Measurements from ENCODE around the gene UBA52. TPM values are rescaled to one million over a fixed set of nuclear protein-coding genes. Genes with fewer than 3 reads are reported as not detected.

UBA52 gene
- total and polyA plus RNA-seq, 2 of the 8 experiments (the other 6 are each of a cell fraction or from before 2014, with no cell fraction given) = 1,340 to 5,409 TPM

DNA sequence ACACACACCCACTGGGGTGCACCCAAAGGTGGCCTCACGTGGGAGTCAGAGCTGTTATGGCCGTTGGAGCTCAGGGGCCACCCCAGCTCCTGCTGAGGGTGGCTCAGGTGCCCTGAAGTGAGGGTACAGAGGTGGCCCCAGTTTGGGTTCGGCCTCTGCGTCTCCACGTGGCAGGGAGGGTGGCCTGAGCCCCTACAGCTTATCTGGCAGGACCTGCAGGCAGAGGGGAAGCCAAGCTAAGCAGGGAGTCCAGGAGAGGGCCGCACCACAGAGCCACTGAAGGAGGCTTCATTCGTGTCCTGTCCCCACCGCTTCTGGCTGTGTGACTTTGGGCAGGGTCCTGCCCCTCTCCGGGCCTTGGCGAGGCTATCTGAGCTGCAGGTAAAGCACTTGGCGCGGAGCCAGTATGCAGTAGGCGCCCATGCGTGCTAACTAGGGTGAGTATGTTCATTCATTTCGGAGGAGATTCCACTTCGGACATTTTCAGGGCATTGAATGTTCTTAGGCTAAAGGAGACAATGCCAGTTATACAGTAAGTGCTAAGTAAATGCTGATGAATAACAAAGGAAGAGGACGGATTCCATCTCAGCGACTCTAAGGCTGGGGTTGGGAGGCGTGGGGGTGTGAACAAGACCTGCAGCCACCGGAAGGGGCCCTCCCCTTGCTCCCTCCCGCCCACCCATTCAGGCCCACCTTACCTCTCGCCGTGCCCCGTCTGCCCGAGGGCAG is 21.9 kb downstream of the UBA52 start:
- peak overlapping the region; percentile 24; the same call in 1 of the 2 replicates for H3K27ac ChIP-seq (ENCODE audit: low read depth, low read length)
- no peak overlapping the region for H2AFZ ChIP-seq (ENCODE audit: low read length)
- H2BK15ac ChIP-seq (ENCODE audit: low read length) = peak overlapping the region; percentile 82; the same call in 1 of the 2 replicates
- peak overlapping the region; percentile 73 for H4K5ac ChIP-seq (ENCODE audit: insufficient read length, low read depth, low read length)
- 27% methylated on average over 22 of the region's 25 CpGs; no CpG with 5 or more reads in 1 of the 2 experiments for WGBS, 2 experiments (ENCODE audit: extremely low coverage in 1 of 2, insufficient coverage in 1 of 2, insufficient read length in 1 of 2, insufficient replicate concordance in 2 of 2, low coverage in 1 of 2, low lambda C conversion rate in 2 of 2, missing lambda C conversion rate in 1 of 2)
- H3K4me3 ChIP-seq (ENCODE audit: extremely low read depth in 1 of 4, insufficient read depth in 2 of 4, low read depth in 3 of 4, low read length in 4 of 4) = peak overlapping the region; percentile 30 to 66 (median 38)
- TF ChIP-seq KDM1A (IDR thresholded peaks at IDR 0.05; ENCODE audit: borderline replicate concordance, low read length) (peak; percentile 81; the same call in 1 of the 2 replicates), BCL11A (IDR thresholded peaks at IDR 0.05; ENCODE audit: low read depth in 2 of 2, low read length in 2 of 2) (no peak)
- no peak for FAIRE-seq
- H3K79me2 ChIP-seq (ENCODE audit: control insufficient read depth in 1 of 2, insufficient read depth in 2 of 2, low read length in 2 of 2) = no peaks in the 10 kb centered on the region
- ChIA-PET POLR2A (ENCODE audit: partially characterized antibody) (interaction anchor here (0.8 to 10.3 kb wide), 17 partner anchors 10 to 263 kb away, joined by 3 to 112 read pairs (median 4); partner anchors contain the start of genes ELL, KXD1, TMEM59L and UBA52), CTCF (ENCODE audit: partially characterized antibody) (interaction anchor here (0.6 to 12.5 kb wide), 28 partner anchors 10 to 254 kb away, joined by 3 to 139 read pairs (median 4); partner anchors contain the start of genes FKBP8 and UBA52)
- peaks cover 14% of the 10 kb centered on the region for H3K23me2 ChIP-seq (ENCODE audit: low read depth, low read length)
- peak overlapping the region; percentile 77 for H4K8ac ChIP-seq (ENCODE audit: extremely low read depth, insufficient read depth, low read length)
- H2AK5ac ChIP-seq (ENCODE audit: low read depth, low read length) = no peak overlapping the region; the same call in 1 of the 2 replicates
- H3K18ac ChIP-seq (ENCODE audit: extremely low read depth, low read length) = peak overlapping the region; percentile 76
- H3K14ac ChIP-seq (ENCODE audit: insufficient read length) = no peak overlapping the region
- H2BK20ac ChIP-seq (ENCODE audit: low read length) = no peak overlapping the region
- H2BK120ac ChIP-seq (replicated peaks; ENCODE audit: low read depth, low read length) = peak overlapping the region; percentile 30
- H3K27me3 ChIP-seq (replicated peaks in 1 of 4; ENCODE audit: control insufficient read depth in 3 of 4, extremely low read depth in 1 of 4, insufficient read depth in 3 of 4, low read length in 3 of 4) = peaks cover 0 to 6% (median 3%) of the 10 kb centered on the region in 4 experiments; a peak in 5 of 7 replicates
- H2BK5ac ChIP-seq (ENCODE audit: low read depth, low read length) = peak overlapping the region; percentile 63; the same call in 1 of the 2 replicates
- H3K79me1 ChIP-seq (ENCODE audit: low read depth, low read length) = no peaks in the 10 kb centered on the region
- peaks cover 2 to 38% (median 27%) of the 10 kb centered on the region in 4 experiments for H3K4me1 ChIP-seq (replicated peaks in 1 of 4; ENCODE audit: control insufficient read depth in 3 of 4, insufficient read depth in 4 of 4, low read length in 3 of 4)
- peak overlapping the region; percentile 95 for H4K91ac ChIP-seq (replicated peaks; ENCODE audit: insufficient read length, low read length)
- peak overlapping the region; percentile 63 for H3K4ac ChIP-seq (replicated peaks; ENCODE audit: insufficient read length, low read depth, low read length)
- H3K9ac ChIP-seq (replicated peaks in 1 of 4; ENCODE audit: extremely low read depth in 1 of 4, low read depth in 3 of 4, low read length in 3 of 4) = peak overlapping the region in 2 of 4 experiments; percentile 0 to 30; a peak in 1 of 7 replicates
- H3K56ac ChIP-seq (replicated peaks; ENCODE audit: insufficient read length, low read depth, low read length) = peak overlapping the region; percentile 74
- no peaks in the 10 kb centered on the region for H3K9me3 ChIP-seq (ENCODE audit: insufficient read depth in 2 of 2, low read depth in 1 of 2, low read length in 1 of 2)
- H2BK12ac ChIP-seq (ENCODE audit: low read depth, low read length) = 0 out of 2 replicates have a peak overlapping the region, but pooled peaks have one; percentile 10
- peak overlapping the region; percentile 72 to 74 for H3K4me2 ChIP-seq (ENCODE audit: insufficient read depth in 1 of 2, low read depth in 2 of 2, low read length in 2 of 2)
- peaks cover 0 to 3% of the 10 kb centered on the region in 2 experiments for H4K20me1 ChIP-seq (replicated peaks in 1 of 2; ENCODE audit: control insufficient read depth in 1 of 2, insufficient read depth in 2 of 2, low read length in 2 of 2)
- H3K23ac ChIP-seq (ENCODE audit: insufficient read length) = no peak overlapping the region
- no peak for DNase-seq (ENCODE audit: low read depth in 1 of 2, low spot score in 2 of 2)
- no peaks in the 10 kb centered on the region for H3K36me3 ChIP-seq (ENCODE audit: control insufficient read depth in 2 of 4, insufficient read depth in 4 of 4, low read length in 3 of 4)
